GM18520 (cell line): ENCODE measurements around the gene EMC1.
A peak's percentile ranks its signal among the peaks of the same experiment; 100 is the strongest.
"Not testable (repeated sequence)": the region's sequence is repeated elsewhere in the genome, so short reads cannot be mapped to it uniquely, and the experiment has no call there.

ENCODE experiments used
- ATAC-seq: cut with Tn5 transposase; IDR thresholded peaks from one replicate; pipeline ENCODE4 v1.9.1; 2021; ENCODE audit not compliant: unreplicated experiment

Gene EMC1

GRCh38 chr1:19251305-19252196, at the start of gene EMC1, which contains the start of gene MRTO4:
Gene EMC1, minus strand, starts transcription at chr1:19251524. Its CDS starts 15 bp downstream, at chr1:19251509.
Gene MRTO4, plus strand, starts transcription at chr1:19251805. Its CDS starts 31 bp downstream, at chr1:19251836.
- ATAC-seq = peak; percentile 65

GRCh38 chr1:19300211-19300610, 48.9 kb upstream of the EMC1 start:
- ATAC-seq = no peak

- ATAC-seq = no peak
These were observed 43.3 kb upstream of the EMC1 start for GRCh38 chr1:19294638-19295037.

- ATAC-seq = no peak
These were observed 37.9 kb upstream of the EMC1 start for GRCh38 chr1:19289244-19289643.

- ATAC-seq = not testable (repeated sequence)
These were observed 37.3 kb upstream of the EMC1 start, which contains the start of gene AKR7A3 for GRCh38 chr1:19288324-19289241. Gene AKR7A3, minus strand, starts transcription at chr1:19288770. Its CDS starts 61 bp downstream, at chr1:19288709.

- ATAC-seq = no peak
These were observed 36.3 kb upstream of the EMC1 start for GRCh38 chr1:19287436-19288185.

- ATAC-seq = not testable (repeated sequence)
These were observed 34.5 kb upstream of the EMC1 start for GRCh38 chr1:19285807-19286206.

GRCh38 chr1:19285366-19285765, 34.0 kb upstream of the EMC1 start:
- ATAC-seq = not testable (repeated sequence)

- ATAC-seq = no peak
These were observed 33.6 kb upstream of the EMC1 start for GRCh38 chr1:19284881-19285280.

GRCh38 chr1:19283891-19284290, 32.6 kb upstream of the EMC1 start:
- ATAC-seq = no peak

GRCh38 chr1:19274636-19275035, 23.3 kb upstream of the EMC1 start:
- no peak for ATAC-seq

- not testable (repeated sequence) for ATAC-seq
These were observed 22.7 kb upstream of the EMC1 start for GRCh38 chr1:19273844-19274531.

- no peak for ATAC-seq
These were observed 22.0 kb upstream of the EMC1 start for GRCh38 chr1:19273106-19273843.

- ATAC-seq = no peak
These were observed 20.7 kb upstream of the EMC1 start for GRCh38 chr1:19272064-19272463.

GRCh38 chr1:19270343-19270730, 19.0 kb upstream of the EMC1 start:
- ATAC-seq = not testable (repeated sequence)

- not testable (repeated sequence) for ATAC-seq
These were observed 18.4 kb upstream of the EMC1 start for GRCh38 chr1:19269427-19270342.

GRCh38 chr1:19268445-19268844, 17.1 kb upstream of the EMC1 start:
- ATAC-seq = no peak

GRCh38 chr1:19262744-19263143, 11.4 kb upstream of the EMC1 start:
- ATAC-seq = no peak
